IMR-90 (cell line): ENCODE results near the gene DSG3. TPM values are rescaled to one million over a fixed set of nuclear protein-coding genes. Genes with fewer than 3 reads are reported as not detected.

ENCODE experiments used
- ATAC-seq: fragments of 200-7000 bp; cut with Tn5 transposase; 2 replicates; pipeline ENCODE4 v1.9.1; 2020; ENCODE audit warnings: low read depth, mild to moderate bottlenecking, moderate library complexity
- BruUV-seq: library from RNA; stranded (reverse); fragments of 400-500 nt; replicated peaks from 2 replicates; lab custom pipeline; 2021; lab: Mats Ljungman, UMichigan
- CTCF ChIA-PET: fragments of 300-600 bp; formaldehyde crosslinking; extraction: SDS; loops from one replicate; lab custom pipeline; 2021; ENCODE audit warnings: antibody characterized with exemption; lab: Yijun Ruan, JAX
- POLR2A ChIA-PET: fragments of 300-600 bp; sonication (Branson Sonifier 250); formaldehyde crosslinking; loops from one replicate; lab custom pipeline; 2022; ENCODE audit warnings: antibody characterized with exemption; ENCODE audit not compliant: unreplicated experiment; lab: Charles Lee
- DNase-seq: peaks from one replicate; pipeline ENCODE4 v3.0.0; 2013
- H2AFZ ChIP-seq: replicated peaks from 2 replicates; pipeline ENCODE3; 2013; ENCODE audit warnings: low read length, mild to moderate bottlenecking; ENCODE audit not compliant: poor library complexity
- H2AK5ac ChIP-seq: 2 replicates; pipeline ENCODE4 v1.6.1; 2013; ENCODE audit warnings: low read depth, low read length, inconsistent platforms
- H2AK9ac ChIP-seq: replicated peaks from 2 replicates; pipeline ENCODE3; 2013; ENCODE audit warnings: mild to moderate bottlenecking, low read depth, low read length, moderate library complexity; ENCODE audit not compliant: poor library complexity
- H2BK120ac ChIP-seq: 2 replicates; pipeline ENCODE4 v1.6.1; 2013; ENCODE audit warnings: low read depth, low read length, inconsistent platforms
- H2BK15ac ChIP-seq: 3 replicates; pipeline ENCODE4 v1.6.1; 2013; ENCODE audit warnings: low read depth, low read length, inconsistent platforms
- H2BK20ac ChIP-seq: 2 replicates; pipeline ENCODE4 v1.6.1; 2013; ENCODE audit warnings: low read depth, mild to moderate bottlenecking, inconsistent platforms, low read length, moderate library complexity
- H2BK5ac ChIP-seq: 2 replicates; pipeline ENCODE4 v1.6.1; 2013; ENCODE audit warnings: mild to moderate bottlenecking, low read depth, low read length, inconsistent platforms; ENCODE audit not compliant: poor library complexity, severe bottlenecking
- H3K14ac ChIP-seq: replicated peaks from 2 replicates; pipeline ENCODE4 v1.6.1; 2013; ENCODE audit warnings: low read depth, low read length, inconsistent platforms
- H3K18ac ChIP-seq: 2 replicates; pipeline ENCODE4 v1.6.1; 2013; ENCODE audit warnings: low read depth, low read length, control low read depth
- H3K23ac ChIP-seq: 2 replicates; pipeline ENCODE4 v1.6.1; 2013; ENCODE audit warnings: low read depth, low read length, inconsistent platforms
- H3K27ac ChIP-seq: 2 replicates; pipeline ENCODE4 v1.5.1; 2013; ENCODE audit warnings: mild to moderate bottlenecking, control low read depth, low read length; ENCODE audit not compliant: insufficient read depth
- H3K27me3 ChIP-seq: 2 replicates; pipeline ENCODE4 v1.6.1; 2013; ENCODE audit warnings: low read length; ENCODE audit not compliant: control insufficient read depth, insufficient read depth
- H3K36me3 ChIP-seq: 2 replicates; pipeline ENCODE4 v1.6.1; 2013; ENCODE audit warnings: low read length, mixed read lengths; ENCODE audit not compliant: control insufficient read depth, insufficient read depth
- H3K4ac ChIP-seq: 2 replicates; pipeline ENCODE4 v1.6.1; 2013; ENCODE audit warnings: low read depth, low read length, inconsistent platforms
- H3K4me1 ChIP-seq: 2 replicates; pipeline ENCODE4 v1.6.1; 2013; ENCODE audit warnings: low read length, mixed read lengths; ENCODE audit not compliant: control insufficient read depth, insufficient read depth
- H3K4me2 ChIP-seq: 2 replicates; pipeline ENCODE4 v1.6.1; 2013; ENCODE audit warnings: low read depth, mild to moderate bottlenecking, control low read depth, low read length, moderate library complexity
- H3K4me3 ChIP-seq: 2 replicates; pipeline ENCODE4 v1.5.1; 2013; ENCODE audit warnings: low read depth, mild to moderate bottlenecking, control low read depth, low read length, moderate library complexity; ENCODE audit not compliant: insufficient read depth
- H3K56ac ChIP-seq: 2 replicates; pipeline ENCODE4 v1.6.1; 2013; ENCODE audit warnings: low read length, inconsistent platforms; ENCODE audit not compliant: insufficient read depth; ENCODE audit errors: extremely low read depth
- H3K79me1 ChIP-seq, 2 experiments: 2 replicates each; pipeline ENCODE4 v1.6.1; 2013; ENCODE audit warnings: low read length in 2 of 2, inconsistent platforms in 1 of 2, low read depth in 1 of 2
- H3K9ac ChIP-seq: 2 replicates; pipeline ENCODE4 v1.6.1; 2013; ENCODE audit warnings: low read depth, low read length, control low read depth
- H3K9me1 ChIP-seq: 2 replicates; pipeline ENCODE4 v1.6.1; 2013; ENCODE audit warnings: low read length, inconsistent platforms; ENCODE audit not compliant: insufficient read depth
- H3K9me3 ChIP-seq: 2 replicates; pipeline ENCODE4 v1.6.1; 2013; ENCODE audit warnings: low read length; ENCODE audit not compliant: control insufficient read depth, insufficient read depth
- H4K20me1 ChIP-seq: 2 replicates; pipeline ENCODE4 v1.6.1; 2013; ENCODE audit warnings: low read length, inconsistent platforms; ENCODE audit not compliant: insufficient read depth
- H4K5ac ChIP-seq: 2 replicates; pipeline ENCODE4 v1.6.1; 2013; ENCODE audit warnings: mild to moderate bottlenecking, low read depth, low read length, control low read depth
- H4K8ac ChIP-seq, 2 experiments: 2 replicates each; pipeline ENCODE4 v1.6.1; 2013; ENCODE audit warnings: low read depth in 2 of 2, low read length in 2 of 2, control low read depth in 1 of 2, inconsistent platforms in 1 of 2
- H4K91ac ChIP-seq: 2 replicates; pipeline ENCODE4 v1.6.1; 2013; ENCODE audit warnings: low read depth, low read length, inconsistent platforms; ENCODE audit not compliant: insufficient read depth
- MXI1 ChIP-seq: IDR thresholded peaks from 2 replicates; pipeline ENCODE4 v1.6.1; 2012; ENCODE audit warnings: low read depth, mild to moderate bottlenecking, low read length, moderate library complexity, borderline replicate concordance
- RAD21 ChIP-seq: IDR thresholded peaks from 2 replicates; pipeline ENCODE4 v1.6.1; 2012; ENCODE audit warnings: low read length, improper control_type of control experiment
- dilution Hi-C: fragments of 300-500 bp; cut with HindIII; formaldehyde crosslinking; loops from one replicate; pipeline ENCODE4 v1.14.3; 2018; ENCODE audit warnings: low sequenced_read_pairs; ENCODE audit not compliant: unreplicated experiment
- in situ Hi-C: fragments of 300-500 bp; cut with MboI; formaldehyde crosslinking; loops from 3 replicates; pipeline ENCODE4 v1.14.3; 2019; ENCODE audit warnings: low sequenced_read_pairs, inconsistent platforms, mixed read lengths
- intact Hi-C: fragments of 100-400 bp; cut with micrococcal nuclease; formaldehyde crosslinking; loops from 2 replicates; pipeline ENCODE4 v1.10.0; 2022
- polyA plus RNA-seq, 3 experiments: library from polyadenylated mRNA; depleted of rRNA; stranded (reverse); fragments of >200 nt; gene quantifications; 2 replicates each; pipeline ENCODE4 v1.2.3, GENCODE V29; 2012; ENCODE audit warnings: low replicate concordance in 1 of 3
- total RNA-seq: library from RNA; depleted of rRNA; stranded (reverse); fragments of >200 nt; gene quantifications from 2 replicates; pipeline ENCODE4 v1.2.3, GENCODE V29; 2012

DSG3 gene
- total and polyA plus RNA-seq, 2 of the 4 experiments (the other 2 are of a cell fraction) = not detected

- Histone ChIP-seq H3K4me2 (no peak overlapping the region), H2BK5ac (no peak overlapping the region), H4K91ac (no peak overlapping the region), H3K4ac (no peak overlapping the region), H3K56ac (no peak overlapping the region), H2BK15ac (no peak overlapping the region), H4K8ac (no peak overlapping the region), H2AK9ac (no peak overlapping the region), H3K18ac (no peak overlapping the region), H4K5ac (no peak overlapping the region), H3K14ac (no peak overlapping the region), H3K9me3 (no peaks in the 10 kb centered on the region; the same call in 1 of the 2 replicates), H3K9ac (no peak overlapping the region), H3K27ac (no peak overlapping the region), H2BK120ac (no peak overlapping the region), H3K79me1 (no peaks in the 10 kb centered on the region), H3K9me1 (no peaks in the 10 kb centered on the region), H3K23ac (no peak overlapping the region), H2AFZ (no peak overlapping the region), H2AK5ac (no peak overlapping the region), H4K20me1 (no peaks in the 10 kb centered on the region), H3K27me3 (no peaks in the 10 kb centered on the region), H3K36me3 (no peaks in the 10 kb centered on the region), H3K4me3 (no peak overlapping the region), H3K4me1 (no peaks in the 10 kb centered on the region), H2BK20ac (no peak overlapping the region)
- no TSS peak for BruUV-seq
- dilution Hi-C loops (no loop called here), in situ Hi-C loops (no loop called here), intact Hi-C loops (no loop called here)
- DNase-seq (no peak), ATAC-seq (no peak)
- POLR2A ChIA-PET = no interaction called here
- TF ChIP-seq RAD21 = no peak
- no peak for TF ChIP-seq MXI1
- CTCF ChIA-PET = no interaction called here
Observed at GRCh38 chr18:31445908-31446307, 1.6 kb upstream of the DSG3 start.
